ENCODE measurements around the gene LIPC. TPM values are rescaled to one million over a fixed set of nuclear protein-coding genes. Genes with fewer than 3 reads are reported as not detected.

LIPC gene
- total and polyA plus RNA-seq, 2 of the 4 experiments (the other 2 are of a cell fraction), result 0.07 TPM; not detected in 1

DNA sequence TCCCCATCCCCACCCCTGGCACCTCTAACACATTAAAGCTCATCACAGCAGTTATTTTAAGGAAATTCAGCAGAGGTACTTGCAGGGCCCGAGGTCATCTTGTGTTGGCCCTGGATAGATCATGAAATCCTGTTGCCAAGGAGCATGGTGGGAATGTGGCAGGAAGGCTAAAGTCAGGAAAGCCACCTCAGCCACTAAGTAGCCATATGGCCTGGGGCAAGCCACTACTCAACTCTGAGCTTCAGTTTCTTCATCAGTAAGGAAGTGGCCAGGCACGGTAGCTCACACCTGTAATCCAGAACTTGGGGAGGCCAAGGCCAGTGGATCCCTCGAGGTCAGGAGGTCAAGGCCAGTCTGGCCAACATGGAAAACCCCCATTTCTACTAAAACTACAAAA lies 55.9 kb downstream of the LIPC start:
- Histone ChIP-seq H3K9ac (ENCODE audit: low read depth, low read length) (no peak overlapping the region), H3K27ac (ENCODE audit: insufficient read depth, low read length) (no peak overlapping the region), H3K14ac (replicated peaks; ENCODE audit: low read depth, low read length) (no peak overlapping the region), H4K5ac (ENCODE audit: low read depth, low read length) (no peak overlapping the region), H3K18ac (ENCODE audit: low read depth, low read length) (no peak overlapping the region), H3K4me2 (ENCODE audit: low read depth, low read length) (no peak overlapping the region), H3K4ac (ENCODE audit: low read depth, low read length) (0 out of 2 replicates have a peak overlapping the region, but pooled peaks have one; percentile 27), H2AFZ (replicated peaks; ENCODE audit: low read length, poor library complexity) (no peak overlapping the region), H2AK9ac (replicated peaks; ENCODE audit: low read depth, low read length, poor library complexity) (no peak overlapping the region), H3K36me3 (ENCODE audit: control insufficient read depth, insufficient read depth, low read length) (no peaks in the 10 kb centered on the region), H3K4me3 (ENCODE audit: insufficient read depth, low read depth, low read length) (no peak overlapping the region), H4K8ac (ENCODE audit: low read depth in 2 of 2, low read length in 2 of 2) (no peak overlapping the region), H2AK5ac (ENCODE audit: low read depth, low read length) (no peak overlapping the region), H3K23ac (ENCODE audit: low read depth, low read length) (no peak overlapping the region), H4K20me1 (ENCODE audit: insufficient read depth, low read length) (no peaks in the 10 kb centered on the region), H4K91ac (ENCODE audit: insufficient read depth, low read depth, low read length) (peak overlapping the region; percentile 41; the same call in 1 of the 2 replicates), H3K56ac (ENCODE audit: extremely low read depth, insufficient read depth, low read length) (no peak overlapping the region), H3K79me1 (ENCODE audit: low read depth in 1 of 2, low read length in 2 of 2) (no peaks in the 10 kb centered on the region), H3K9me3 (ENCODE audit: control insufficient read depth, insufficient read depth, low read length) (peaks cover 11% of the 10 kb centered on the region), H3K27me3 (ENCODE audit: control insufficient read depth, insufficient read depth, low read length) (no peaks in the 10 kb centered on the region), H3K4me1 (ENCODE audit: control insufficient read depth, insufficient read depth, low read length) (peaks cover 2% of the 10 kb centered on the region; the same call in 1 of the 2 replicates), H2BK20ac (ENCODE audit: low read depth, low read length) (no peak overlapping the region), H3K9me1 (ENCODE audit: insufficient read depth, low read length) (no peaks in the 10 kb centered on the region; the same call in 1 of the 2 replicates), H2BK5ac (ENCODE audit: low read depth, low read length, poor library complexity, severe bottlenecking) (no peak overlapping the region), H2BK15ac (ENCODE audit: low read depth, low read length) (no peak overlapping the region), H2BK120ac (ENCODE audit: low read depth, low read length) (no peak overlapping the region)
- in situ Hi-C loops (cut with MboI; ENCODE audit: low sequenced_read_pairs) (no loop called here), intact Hi-C loops (cut with micrococcal nuclease) (no loop called here), dilution Hi-C loops (cut with HindIII; ENCODE audit: low sequenced_read_pairs, unreplicated experiment) (no loop called here)
- CTCF ChIA-PET, result no interaction called here
- TF ChIP-seq BHLHE40 (IDR thresholded peaks at IDR 0.05; ENCODE audit: low read depth, low read length), result no peak
- TF ChIP-seq RCOR1 (IDR thresholded peaks at IDR 0.05; ENCODE audit: insufficient replicate concordance, low read length), result no peak
- TF ChIP-seq, protein P1, sequence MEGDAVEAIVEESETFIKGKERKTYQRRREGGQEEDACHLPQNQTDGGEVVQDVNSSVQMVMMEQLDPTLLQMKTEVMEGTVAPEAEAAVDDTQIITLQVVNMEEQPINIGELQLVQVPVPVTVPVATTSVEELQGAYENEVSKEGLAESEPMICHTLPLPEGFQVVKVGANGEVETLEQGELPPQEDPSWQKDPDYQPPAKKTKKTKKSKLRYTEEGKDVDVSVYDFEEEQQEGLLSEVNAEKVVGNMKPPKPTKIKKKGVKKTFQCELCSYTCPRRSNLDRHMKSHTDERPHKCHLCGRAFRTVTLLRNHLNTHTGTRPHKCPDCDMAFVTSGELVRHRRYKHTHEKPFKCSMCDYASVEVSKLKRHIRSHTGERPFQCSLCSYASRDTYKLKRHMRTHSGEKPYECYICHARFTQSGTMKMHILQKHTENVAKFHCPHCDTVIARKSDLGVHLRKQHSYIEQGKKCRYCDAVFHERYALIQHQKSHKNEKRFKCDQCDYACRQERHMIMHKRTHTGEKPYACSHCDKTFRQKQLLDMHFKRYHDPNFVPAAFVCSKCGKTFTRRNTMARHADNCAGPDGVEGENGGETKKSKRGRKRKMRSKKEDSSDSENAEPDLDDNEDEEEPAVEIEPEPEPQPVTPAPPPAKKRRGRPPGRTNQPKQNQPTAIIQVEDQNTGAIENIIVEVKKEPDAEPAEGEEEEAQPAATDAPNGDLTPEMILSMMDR (conservative IDR thresholded peaks at IDR 0.05; ENCODE audit: low read depth, low read length), result no peak
- TF ChIP-seq RFX5 (IDR thresholded peaks at IDR 0.05; ENCODE audit: low read depth, low read length), result no peak
- no peak for TF ChIP-seq USF2 (IDR thresholded peaks at IDR 0.05; ENCODE audit: low read depth, low read length)
- no peak for TF ChIP-seq CHD1 (IDR thresholded peaks at IDR 0.05; ENCODE audit: low read depth, low read length)
- TF ChIP-seq CEBPB (IDR thresholded peaks at IDR 0.05; ENCODE audit: low read depth, low read length), result no peak
- TF ChIP-seq MAZ (IDR thresholded peaks at IDR 0.05; ENCODE audit: borderline replicate concordance, low read depth, low read length), result no peak
- no peak for TF ChIP-seq RAD21 (IDR thresholded peaks at IDR 0.05; ENCODE audit: low read length)
- TF ChIP-seq SMC3 (IDR thresholded peaks at IDR 0.05; ENCODE audit: low read depth, low read length), result no peak
- no peak for TF ChIP-seq MXI1 (IDR thresholded peaks at IDR 0.05; ENCODE audit: borderline replicate concordance, low read depth, low read length)
- no peak for TF ChIP-seq POLR2A (IDR thresholded peaks at IDR 0.05; ENCODE audit: low read depth, low read length)
- TF ChIP-seq NFE2L2 (IDR thresholded peaks at IDR 0.05; ENCODE audit: low read depth, low read length), result no peak
- TF ChIP-seq FOS (IDR thresholded peaks at IDR 0.05; ENCODE audit: low read depth, low read length), result no peak
- TF ChIP-seq ELK1 (IDR thresholded peaks at IDR 0.05; ENCODE audit: borderline replicate concordance, low read depth, low read length), result no peak
- TF ChIP-seq MAFK (IDR thresholded peaks at IDR 0.05; ENCODE audit: low read depth, low read length), result no peak
- WGBS, 2 experiments (ENCODE audit: extremely low coverage in 2 of 2, insufficient read length in 1 of 2), result no CpG with 5 or more reads among the region's 3 CpGs
- no peak for DNase-seq
- BruUV-seq (replicated peaks), result no TSS peak
- no peak for ATAC-seq (ENCODE audit: low read depth)
- POLR2A ChIA-PET (ENCODE audit: unreplicated experiment), result no interaction called here

Measured in IMR-90 (cell line).